ENCODE measurements around the gene FCRL3.
"Not testable (repeated sequence)": the region's sequence is repeated elsewhere in the genome, so short reads cannot be mapped to it uniquely, and the experiment has no call there.

Gene FCRL3, protein sequence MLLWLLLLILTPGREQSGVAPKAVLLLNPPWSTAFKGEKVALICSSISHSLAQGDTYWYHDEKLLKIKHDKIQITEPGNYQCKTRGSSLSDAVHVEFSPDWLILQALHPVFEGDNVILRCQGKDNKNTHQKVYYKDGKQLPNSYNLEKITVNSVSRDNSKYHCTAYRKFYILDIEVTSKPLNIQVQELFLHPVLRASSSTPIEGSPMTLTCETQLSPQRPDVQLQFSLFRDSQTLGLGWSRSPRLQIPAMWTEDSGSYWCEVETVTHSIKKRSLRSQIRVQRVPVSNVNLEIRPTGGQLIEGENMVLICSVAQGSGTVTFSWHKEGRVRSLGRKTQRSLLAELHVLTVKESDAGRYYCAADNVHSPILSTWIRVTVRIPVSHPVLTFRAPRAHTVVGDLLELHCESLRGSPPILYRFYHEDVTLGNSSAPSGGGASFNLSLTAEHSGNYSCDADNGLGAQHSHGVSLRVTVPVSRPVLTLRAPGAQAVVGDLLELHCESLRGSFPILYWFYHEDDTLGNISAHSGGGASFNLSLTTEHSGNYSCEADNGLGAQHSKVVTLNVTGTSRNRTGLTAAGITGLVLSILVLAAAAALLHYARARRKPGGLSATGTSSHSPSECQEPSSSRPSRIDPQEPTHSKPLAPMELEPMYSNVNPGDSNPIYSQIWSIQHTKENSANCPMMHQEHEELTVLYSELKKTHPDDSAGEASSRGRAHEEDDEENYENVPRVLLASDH

DNA sequence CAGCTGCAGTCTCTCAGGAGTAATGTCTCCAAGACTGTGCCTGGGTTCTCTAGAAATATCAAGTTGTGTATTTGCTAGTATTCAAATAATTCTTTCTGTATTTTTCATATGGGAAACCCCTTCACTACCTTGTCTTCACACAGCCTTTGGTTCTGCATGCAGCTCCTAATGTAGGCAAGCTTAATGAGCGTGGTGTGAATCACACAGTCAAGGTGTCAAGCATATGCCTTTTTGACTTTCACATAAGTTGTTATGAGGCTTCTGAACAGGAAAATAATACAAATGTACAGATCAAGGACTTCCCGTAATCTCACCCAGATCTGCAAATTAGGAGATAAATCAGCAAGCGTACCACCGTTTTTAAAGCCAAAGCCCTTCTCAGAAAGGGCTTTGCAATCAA, at the start of gene FCRL3:
FCRL3 (minus strand) TSS at position 38 of the 400 bp plus-strand sequence. CDS start 280 bp downstream, outside the sequence.
- no peak for DNase-seq

DNA sequence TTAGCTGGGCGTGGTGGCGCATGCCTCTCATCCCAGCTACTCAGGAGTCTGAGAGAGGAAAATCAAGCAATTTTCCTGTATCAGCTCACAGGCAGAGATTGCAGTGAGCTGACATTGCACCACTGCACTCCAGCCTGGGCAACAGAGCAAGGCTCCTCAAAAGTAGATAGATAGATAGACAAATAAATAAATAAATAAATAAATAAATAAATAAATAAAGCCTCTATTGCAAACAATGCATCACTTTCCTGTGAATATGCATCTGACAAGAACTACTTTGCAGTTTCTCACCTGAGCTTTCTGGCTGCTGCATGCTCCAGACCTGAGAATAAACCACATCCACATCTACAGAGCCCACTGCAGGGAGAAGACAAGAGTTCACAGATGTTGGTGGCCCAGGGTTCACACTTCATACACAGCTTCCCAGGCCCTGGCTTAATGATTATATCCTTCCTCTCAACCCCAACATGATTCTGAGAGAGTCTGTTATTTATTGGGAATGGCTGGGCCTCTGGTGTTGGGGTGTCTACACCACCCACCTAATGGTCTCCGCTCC, 47.8 kb upstream of the FCRL3 start:
- DNase-seq, result no peak

DNA sequence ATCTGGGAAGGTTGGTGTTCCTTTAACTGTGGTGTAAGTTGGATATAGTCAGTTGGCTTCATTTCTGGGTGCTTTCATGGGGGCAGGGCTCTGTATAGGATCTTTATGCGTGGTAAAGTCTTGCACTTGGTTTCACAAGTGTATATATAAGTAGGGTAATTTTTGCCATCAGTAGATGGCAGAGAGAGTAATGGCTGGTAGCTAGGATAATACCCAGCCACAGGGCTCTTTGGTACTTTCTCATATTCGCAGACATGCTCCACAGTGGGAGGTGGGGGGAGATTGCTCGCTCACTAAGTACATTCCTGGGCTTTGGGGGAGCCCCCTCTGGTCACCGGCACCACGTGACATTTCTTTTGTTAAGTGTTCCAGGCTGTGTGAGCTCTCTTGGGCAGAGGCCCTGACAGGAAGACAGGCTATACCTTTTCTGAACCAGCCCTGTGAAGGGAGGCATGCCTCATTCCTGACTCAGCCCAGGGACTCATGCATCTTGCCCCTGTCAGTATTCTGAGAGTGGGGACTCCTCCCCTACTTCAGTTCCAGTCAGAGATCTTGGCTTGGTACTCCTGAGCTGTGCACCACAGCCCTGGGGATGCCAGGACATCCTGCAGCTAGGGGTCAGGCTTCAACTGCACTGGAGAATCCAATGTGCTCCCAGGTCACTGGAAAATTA, 38.8 kb upstream of the FCRL3 start:
- DNase-seq, result no peak

DNA sequence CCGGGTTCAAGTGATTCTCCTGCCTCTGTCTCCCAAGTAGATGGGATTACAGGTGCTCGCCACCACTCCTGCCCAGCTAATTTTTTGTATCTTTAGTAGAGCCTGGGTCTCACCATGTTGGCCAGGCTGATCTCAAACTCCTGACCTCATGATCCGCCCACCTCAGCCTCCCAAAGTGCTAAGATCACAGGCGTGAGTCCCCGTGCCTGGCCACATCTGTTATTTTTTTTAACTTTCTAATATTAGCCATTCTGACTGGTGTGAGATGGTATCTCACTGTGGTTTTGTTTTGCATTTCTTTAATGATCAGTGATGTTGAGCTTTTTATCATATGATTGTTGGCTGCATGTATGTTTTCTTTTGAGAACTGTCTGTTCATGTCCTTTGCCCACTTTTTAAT, 35.4 kb upstream of the FCRL3 start:
- not testable (repeated sequence) for DNase-seq

DNA sequence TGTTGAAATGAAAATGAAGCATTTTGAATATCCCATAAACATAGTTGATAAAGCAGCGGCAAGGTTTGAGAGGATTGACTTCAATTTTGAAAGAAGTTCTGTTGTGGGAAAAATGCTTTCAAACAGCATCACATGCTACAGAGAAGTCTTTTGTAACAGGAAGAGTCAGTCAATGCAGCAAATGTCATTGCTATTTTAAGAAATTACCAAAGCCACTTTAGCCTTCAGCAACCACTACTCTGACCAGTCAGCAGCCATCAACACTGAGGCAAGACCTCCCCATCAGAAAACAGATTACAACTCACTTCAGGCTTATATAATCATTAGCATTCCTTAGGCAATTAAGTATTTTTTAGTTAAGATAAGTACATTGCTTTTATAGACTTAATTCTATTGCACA, 33.8 kb upstream of the FCRL3 start:
- no peak for DNase-seq

DNA sequence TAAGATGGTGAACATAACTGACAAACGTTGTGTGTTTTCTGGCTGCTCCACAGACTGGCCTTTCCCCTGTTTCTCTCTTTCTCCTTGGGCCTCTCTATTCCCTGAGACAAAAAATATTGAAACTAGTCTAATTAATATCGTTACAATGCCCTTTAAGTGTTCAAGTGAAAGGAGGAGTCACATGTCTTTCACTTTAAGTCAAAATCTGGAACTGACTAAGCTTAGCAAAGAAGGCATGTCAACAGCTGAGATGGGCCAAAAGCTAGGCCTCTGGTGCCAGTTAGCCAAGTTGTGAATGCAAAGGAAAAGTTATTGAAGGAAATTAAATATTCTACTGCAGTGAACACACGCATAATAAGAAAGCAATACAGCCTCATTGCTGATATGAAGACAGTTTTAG, 32.2 kb upstream of the FCRL3 start:
- no peak for DNase-seq

DNA sequence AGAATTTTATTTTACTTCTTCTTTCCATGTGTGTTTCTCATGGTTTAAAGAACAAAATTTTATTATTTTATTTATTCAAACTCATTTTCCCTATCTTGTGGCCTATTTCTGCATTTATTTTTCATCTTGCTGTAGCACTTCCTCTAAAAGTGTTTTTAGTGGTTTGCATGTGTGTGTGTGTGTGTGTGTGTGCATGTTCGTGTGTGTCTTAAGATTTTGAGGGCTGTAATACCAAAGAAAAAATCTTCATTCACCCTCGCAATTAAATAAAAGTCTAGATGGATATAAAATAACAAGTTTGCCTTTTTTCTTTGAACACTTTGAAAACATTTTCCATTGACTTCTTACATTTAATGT, 24.6 kb upstream of the FCRL3 start:
- no peak for DNase-seq

DNA sequence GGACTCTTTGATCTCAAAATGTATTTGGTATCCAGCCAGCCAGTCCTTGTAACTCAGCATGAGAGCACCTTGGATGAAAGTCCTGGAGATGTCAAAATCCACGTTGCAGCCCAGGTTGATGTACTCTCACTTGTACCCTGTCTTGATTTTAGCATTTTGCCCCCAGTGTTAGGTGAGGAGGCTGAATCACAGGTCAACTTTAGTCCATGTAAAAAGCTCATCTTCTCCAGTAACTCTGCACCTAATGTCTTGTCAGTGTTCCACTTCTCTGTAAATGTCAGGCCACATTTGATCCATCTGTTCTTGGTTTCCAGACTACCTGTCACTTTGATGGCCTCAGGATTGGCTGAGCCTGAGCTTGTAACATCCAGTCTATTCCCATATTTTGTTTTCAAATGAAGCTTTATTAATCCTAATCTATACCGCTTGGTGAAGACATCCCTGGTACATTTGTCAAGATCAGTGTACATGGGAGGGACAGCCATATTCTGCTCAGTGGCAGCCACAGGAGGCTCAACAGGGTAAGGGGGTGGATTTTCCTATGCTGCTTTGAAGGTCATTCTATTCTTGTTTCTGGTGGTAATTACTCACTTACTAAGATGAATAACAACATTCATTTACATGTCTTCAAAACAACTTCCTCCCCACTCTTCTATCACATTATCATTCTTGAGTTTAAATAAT, 24.1 kb upstream of the FCRL3 start:
- no peak for DNase-seq

DNA sequence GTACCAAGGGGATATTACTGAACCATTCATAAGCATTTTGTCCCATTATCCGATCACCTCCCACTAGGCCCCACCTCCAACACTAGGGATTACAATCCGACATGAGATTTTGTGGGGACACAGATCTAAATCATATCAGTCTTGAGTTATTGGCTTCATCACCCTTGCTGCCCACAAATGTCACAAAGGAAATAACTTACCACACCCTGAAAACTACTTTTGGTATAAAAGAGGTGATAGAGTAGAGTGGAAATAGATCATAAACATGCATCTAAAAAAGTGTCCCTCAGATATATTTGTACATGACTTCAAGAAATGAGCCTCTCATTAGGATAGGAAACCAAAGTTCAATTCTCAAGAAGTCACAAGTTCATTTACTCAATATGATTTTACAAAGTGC, 22.6 kb upstream of the FCRL3 start:
- no peak for DNase-seq

DNA sequence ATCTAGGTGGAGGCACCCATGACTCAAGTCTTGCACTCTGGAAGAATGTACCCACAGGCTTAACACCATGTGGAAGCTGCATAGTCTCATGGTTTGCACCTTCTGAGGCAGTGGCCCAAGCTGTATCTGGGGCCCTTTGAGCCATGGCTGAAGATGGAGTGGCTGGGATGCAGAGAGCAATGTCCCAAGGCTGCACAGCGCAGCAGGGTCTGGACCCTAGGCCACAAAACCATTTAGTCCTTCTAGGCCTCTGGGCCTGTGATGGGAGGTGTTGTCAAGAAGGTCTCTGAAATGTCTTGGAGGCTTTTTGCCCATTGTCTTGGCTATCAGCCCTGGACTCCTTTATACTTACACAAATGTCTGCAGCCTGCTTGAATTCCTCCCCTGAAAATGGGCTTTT, 21.4 kb upstream of the FCRL3 start:
- no peak for DNase-seq

DNA sequence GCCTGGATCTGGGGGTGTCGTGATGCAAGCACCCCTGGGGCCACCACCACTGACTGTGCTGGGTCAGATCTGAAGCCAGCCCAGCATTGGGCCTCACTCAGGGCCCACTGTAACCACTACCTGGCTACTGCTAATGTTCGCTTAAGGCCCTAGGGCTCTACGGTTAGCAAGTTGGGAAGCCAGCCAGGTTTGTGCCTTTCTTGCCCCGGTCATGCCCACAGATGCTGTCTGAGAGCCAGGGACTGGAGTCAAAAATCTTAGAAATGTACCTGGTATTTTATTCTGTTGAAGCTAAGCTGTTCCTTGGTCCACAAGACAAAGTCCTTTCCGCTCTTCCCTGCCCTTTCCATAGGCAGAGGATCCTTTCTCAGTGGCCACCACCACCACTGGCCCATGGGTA, 15.2 kb upstream of the FCRL3 start:
- no peak for DNase-seq

DNA sequence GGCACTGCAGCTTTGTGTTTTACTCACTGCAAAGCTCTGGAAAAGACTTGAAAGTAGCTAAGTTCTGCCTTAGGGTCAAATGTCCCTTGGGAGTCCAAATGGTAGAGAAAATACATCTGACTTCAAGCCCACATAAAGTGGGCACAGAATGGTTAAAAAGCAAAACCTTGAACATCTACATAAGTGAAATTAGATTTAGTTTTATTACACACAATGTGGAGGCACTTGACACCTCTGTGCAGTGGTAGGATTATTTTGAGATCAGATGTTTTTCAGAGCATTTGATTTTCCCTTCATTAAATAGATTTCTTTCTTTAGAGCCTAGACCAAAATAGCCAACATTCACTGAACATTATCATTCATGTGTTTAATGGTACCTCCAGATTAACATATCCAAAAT, 11.2 kb upstream of the FCRL3 start:
- no peak for DNase-seq

DNA sequence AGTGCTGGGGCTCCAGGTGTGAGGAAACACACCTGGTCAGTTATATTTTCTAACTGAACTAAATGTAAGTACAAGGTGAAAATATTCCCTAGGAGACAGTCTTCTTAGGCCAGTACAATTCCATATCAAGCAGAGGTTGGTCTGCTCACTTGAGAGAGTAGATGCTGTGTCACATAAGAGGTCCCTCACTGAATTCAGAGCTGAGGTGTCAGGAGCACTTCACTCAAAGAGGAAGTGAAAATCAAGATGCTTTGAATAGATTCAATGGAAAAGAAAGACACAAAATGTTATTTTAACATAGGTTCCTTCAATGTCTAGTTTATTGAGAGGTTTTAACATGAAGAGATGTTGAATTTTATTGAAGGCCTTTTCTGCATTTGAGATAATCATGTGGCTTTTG, 4.3 kb upstream of the FCRL3 start:
- no peak for DNase-seq

DNA sequence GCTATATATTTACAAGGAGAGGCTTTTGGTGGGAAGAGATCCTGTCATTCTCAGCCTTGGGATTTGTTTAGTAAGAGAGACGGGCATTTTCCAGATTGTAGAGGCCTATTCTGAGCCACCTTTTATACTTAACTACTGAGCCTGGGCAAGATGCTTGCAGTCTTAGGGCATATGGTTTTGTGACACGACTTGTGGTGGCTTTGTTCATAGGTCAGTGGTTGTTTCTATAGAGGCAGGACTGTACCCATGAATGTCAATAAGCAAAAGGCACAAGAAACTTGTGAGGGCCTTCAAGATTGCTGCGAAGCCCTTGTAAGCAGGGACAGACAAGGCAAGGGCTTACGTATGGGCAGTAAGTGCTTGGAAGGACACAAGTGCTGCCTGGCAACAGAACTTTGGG, 3.4 kb upstream of the FCRL3 start:
- DNase-seq, result no peak

DNA sequence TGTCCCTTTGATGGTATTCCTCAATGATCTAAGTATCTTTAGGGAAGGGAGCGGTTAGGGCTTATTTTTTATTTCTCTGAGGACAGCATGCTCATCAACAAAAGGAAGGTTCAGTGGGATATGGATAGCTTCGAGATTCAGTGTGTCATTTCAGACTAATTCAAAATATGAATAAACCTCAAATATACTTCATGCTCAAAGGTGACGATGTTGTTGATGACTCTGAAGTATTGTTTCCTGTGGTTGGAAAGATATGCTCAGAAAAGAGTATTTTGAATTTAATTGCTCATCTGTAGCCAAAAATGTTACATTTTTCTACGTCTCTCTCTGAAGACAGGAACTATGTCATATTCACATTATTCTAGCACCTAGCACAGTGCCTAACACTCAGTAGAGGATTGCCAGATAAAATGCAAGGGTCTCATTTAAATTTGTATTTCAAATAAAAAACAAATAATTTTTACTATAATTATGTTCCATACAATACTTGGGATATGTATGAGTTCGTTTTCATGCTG, 1.8 kb upstream of the FCRL3 start:
- no peak for DNase-seq

DNA sequence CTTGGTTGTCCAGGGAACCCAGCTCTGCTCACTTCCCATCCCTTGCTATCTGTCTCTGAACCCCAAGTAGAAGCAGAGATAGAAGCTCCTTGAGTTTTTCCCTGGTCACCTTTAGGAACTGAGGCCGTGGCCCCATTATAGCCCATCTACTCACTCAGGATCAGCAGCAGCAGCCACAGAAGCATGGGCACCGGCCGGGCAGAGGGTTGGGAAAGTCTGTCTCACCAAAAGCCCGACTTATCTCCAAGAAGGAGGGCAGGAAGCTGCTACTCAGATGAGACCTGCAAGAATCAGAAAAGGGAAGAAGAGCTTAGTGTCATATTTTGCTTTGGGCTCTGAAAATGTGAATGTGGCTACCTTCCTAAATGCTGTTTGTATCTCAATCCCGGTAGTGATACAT, 264 bp downstream of the FCRL3 start:
- no peak for DNase-seq

DNA sequence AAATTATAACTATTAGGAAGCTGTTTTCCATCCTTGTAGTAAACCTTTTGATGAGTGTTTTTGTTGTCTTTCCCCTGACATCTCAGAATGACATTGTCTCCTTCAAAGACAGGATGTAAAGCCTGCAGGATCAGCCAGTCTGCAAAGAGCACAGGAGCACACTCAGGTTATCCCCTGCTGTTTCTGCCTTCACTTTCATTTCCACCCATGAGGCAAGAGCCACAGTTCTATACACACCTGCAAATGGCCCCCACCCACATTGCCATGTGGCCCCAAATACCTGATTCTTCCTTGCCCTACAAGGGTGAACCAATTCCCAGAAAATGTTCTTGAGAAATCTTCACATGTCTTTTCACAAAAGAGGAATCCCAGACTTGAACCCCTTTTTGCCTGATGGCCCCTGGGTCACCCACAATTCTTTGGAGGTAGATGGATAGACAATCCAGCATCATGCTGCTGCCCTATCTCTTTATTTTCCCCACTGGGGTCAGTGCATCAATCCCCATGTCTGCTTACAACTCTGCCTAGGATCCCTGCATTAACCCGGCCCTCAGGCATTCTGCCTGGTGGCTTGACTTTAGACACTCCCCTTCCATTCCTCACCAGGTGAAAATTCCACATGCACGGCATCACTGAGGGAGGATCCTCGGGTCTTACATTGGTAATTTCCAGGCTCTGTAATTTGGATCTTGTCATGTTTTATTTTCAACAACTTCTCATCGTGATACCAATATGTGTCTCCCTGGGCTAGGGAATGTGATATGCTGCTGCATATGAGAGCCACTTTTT, 2.6 kb downstream of the FCRL3 start:
- no peak for DNase-seq

DNA sequence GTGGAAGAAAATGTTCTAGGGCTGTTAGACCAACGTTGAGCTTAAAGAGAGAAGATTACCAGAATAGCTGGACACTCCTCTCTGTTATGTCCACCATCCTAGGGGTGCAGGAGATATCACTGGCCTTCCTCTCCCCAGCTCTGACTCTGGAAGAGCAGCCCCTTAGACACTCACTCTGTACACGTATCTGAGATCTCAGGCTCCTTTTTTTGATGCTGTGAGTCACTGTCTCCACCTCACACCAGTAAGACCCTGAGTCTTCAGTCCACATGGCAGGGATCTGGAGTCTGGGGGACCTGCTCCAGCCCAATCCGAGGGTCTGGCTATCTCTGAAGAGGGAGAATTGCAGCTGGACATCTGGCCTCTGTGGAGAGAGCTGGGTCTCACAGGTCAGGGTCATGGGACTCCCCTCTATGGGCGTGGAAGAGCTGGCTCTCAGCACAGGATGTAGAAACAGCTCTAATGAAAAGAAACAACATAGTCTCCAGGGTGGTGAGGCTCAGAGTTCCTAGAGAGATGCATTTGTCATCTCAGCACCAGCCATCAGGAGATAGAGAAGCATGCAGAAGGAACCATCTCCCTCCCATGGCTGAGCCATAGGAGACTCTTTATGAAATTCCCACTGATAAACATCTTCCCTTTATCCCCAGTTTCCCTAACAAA, 3.5 kb downstream of the FCRL3 start:
- no peak for DNase-seq

DNA sequence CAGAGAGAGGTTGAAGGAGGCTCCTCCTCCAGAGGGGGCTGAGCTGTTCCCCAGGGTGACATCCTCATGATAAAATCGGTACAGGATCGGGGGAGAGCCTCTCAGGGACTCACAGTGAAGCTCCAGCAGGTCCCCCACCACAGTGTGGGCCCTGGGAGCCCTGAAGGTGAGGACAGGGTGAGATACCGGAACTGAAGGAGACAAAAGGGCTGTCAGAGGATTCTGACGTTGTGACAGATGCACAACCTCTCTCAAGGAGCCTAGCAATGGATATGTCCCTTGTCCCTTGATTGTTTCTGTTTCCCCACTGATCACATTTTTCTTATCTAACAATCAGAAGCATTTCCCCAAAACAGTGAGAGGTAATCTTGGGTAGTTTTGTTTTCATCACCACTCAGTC, 5.2 kb downstream of the FCRL3 start:
- no peak for DNase-seq

DNA sequence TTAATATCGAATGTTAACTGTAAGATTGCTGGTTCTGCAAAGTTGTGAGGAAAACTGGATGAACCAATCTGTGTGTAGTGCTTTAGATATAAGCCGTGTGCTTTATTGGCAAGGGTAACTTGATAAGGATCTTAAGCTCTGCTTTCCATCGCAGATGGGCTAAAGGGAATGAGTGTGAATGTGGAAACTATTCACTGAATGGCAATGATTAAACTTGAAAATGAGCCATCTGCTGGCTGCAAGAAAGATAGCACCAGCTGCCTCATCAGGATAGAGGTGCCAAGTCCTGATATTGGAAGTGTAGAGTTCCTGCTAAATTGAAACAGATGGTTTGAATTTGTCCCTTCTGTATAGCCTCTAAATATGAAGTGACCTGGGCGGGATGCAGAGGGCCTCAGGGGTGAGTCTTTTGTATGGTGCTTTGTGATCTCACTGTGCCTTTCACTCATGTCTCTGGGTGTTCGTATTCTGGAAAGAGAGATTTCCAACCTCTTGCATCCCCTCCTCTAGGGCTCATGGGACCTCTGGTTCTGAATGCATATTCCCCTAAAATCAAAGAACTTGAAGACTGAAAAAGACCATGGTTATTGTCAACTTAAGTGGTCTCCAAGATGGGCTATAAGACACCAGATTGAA, 9.2 kb downstream of the FCRL3 start:
- peak; percentile 39 for DNase-seq
